Muscle layer of duodenum (tissue), 2 donors: ENCODE measurements around the gene ADM2.

Experiments used
- H3K27ac ChIP-seq: one replicate; pipeline ENCODE4 v1.7.0; 2013; ENCODE audit warnings: mild to moderate bottlenecking, low read length
- H3K27me3 ChIP-seq: one replicate; pipeline ENCODE4 v1.7.0; 2013; ENCODE audit warnings: low read depth, mild to moderate bottlenecking, control low read depth, low read length
- H3K36me3 ChIP-seq, 2 donors: one replicate each; pipeline ENCODE4 v1.7.0; 2013; ENCODE audit warnings: low read length in 2 of 2, control low read depth in 1 of 2, mild to moderate bottlenecking in 1 of 2; ENCODE audit not compliant: insufficient read depth in 2 of 2, control insufficient read depth in 1 of 2
- H3K4me1 ChIP-seq, 2 donors: one replicate each; pipeline ENCODE4 v1.7.0; 2013; ENCODE audit warnings: low read length in 2 of 2, mild to moderate bottlenecking in 2 of 2, control low read depth in 1 of 2, moderate library complexity in 1 of 2; ENCODE audit not compliant: insufficient read depth in 2 of 2, control insufficient read depth in 1 of 2
- H3K4me3 ChIP-seq, 2 donors: one replicate each; pipeline ENCODE4 v1.7.0; 2013; ENCODE audit warnings: low read length in 2 of 2, low read depth in 1 of 2, mild to moderate bottlenecking in 1 of 2
- H3K9me3 ChIP-seq, 2 donors: one replicate each; pipeline ENCODE4 v1.7.0; 2013; ENCODE audit warnings: low read length in 2 of 2, control low read depth in 1 of 2, mild to moderate bottlenecking in 1 of 2; ENCODE audit not compliant: control insufficient read depth in 1 of 2
- donor health status: healthy.

Gene ADM2

GRCh38 chr22:50505276-50505775 lies 24.0 kb downstream of the ADM2 start:
- Histone ChIP-seq H3K36me3 (peaks cover 0 to 23% of the 10 kb centered on the region in 2 donors), H3K27ac (no peak overlapping the region), H3K27me3 (no peaks in the 10 kb centered on the region), H3K9me3 (no peaks in the 10 kb centered on the region), H3K4me3 (no peak overlapping the region), H3K4me1 (peaks cover 0 to 26% of the 10 kb centered on the region in 2 donors)

- Histone ChIP-seq H3K27ac (no peak overlapping the region), H3K4me1 (peaks cover 0 to 26% of the 10 kb centered on the region in 2 donors), H3K4me3 (peak overlapping the region; percentile 90 to 99), H3K27me3 (no peaks in the 10 kb centered on the region), H3K36me3 (peaks cover 0 to 23% of the 10 kb centered on the region in 2 donors), H3K9me3 (no peaks in the 10 kb centered on the region)
Measured at GRCh38 chr22:50505776-50506610, 24.6 kb downstream of the ADM2 start.

GRCh38 chr22:50506611-50507420 lies 25.5 kb downstream of the ADM2 start:
- H3K4me1 ChIP-seq = peaks cover 0 to 26% of the 10 kb centered on the region in 2 donors
- peak overlapping the region; percentile 63 for H3K27ac ChIP-seq
- H3K36me3 ChIP-seq = peaks cover 0 to 23% of the 10 kb centered on the region in 2 donors
- H3K9me3 ChIP-seq = no peaks in the 10 kb centered on the region
- no peaks in the 10 kb centered on the region for H3K27me3 ChIP-seq
- peak overlapping the region; percentile 90 to 99 for H3K4me3 ChIP-seq

DNA sequence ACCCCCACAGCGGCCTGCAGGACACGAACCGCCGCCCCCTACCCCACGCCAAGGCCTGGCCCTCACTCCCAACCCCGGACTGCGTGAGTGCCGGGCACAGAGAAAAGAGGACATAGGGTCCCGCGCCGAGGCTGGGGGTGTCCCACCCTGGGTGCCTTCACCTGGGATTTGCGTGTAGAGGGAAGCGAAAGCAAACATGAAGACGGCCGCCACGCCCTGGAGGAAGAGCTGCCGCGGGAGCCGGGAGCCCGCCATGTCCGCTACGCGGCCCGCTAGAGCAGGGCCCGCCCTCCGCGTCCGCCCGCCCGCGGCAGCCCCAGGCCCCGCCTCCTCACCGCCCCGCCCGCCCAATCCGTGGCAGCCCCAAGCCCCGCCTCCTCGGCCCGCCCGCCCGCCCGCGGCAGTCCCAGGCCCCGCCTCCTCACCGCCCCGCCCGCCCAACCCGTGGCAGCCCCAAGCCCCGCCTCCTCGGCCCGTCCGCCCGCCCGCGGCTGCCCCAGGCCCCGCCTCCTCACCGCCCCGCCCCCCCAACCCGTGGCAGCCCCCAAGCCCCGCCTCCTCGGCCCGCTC lies 26.2 kb downstream of the ADM2 start, which contains the start of gene LMF2:
Gene LMF2, minus strand, starts transcription at position 282 of the 570 bp plus-strand sequence. Its CDS starts 27 bp downstream, at position 255.
- peaks cover 0 to 23% of the 10 kb centered on the region in 2 donors for H3K36me3 ChIP-seq
- H3K4me1 ChIP-seq = peaks cover 0 to 26% of the 10 kb centered on the region in 2 donors
- no peaks in the 10 kb centered on the region for H3K9me3 ChIP-seq
- peak within 1 kb of the TSS; percentile 90 to 99 for H3K4me3 ChIP-seq
- no peaks in the 10 kb centered on the region for H3K27me3 ChIP-seq
- H3K27ac ChIP-seq = peak within 1 kb of the TSS; percentile 63

DNA sequence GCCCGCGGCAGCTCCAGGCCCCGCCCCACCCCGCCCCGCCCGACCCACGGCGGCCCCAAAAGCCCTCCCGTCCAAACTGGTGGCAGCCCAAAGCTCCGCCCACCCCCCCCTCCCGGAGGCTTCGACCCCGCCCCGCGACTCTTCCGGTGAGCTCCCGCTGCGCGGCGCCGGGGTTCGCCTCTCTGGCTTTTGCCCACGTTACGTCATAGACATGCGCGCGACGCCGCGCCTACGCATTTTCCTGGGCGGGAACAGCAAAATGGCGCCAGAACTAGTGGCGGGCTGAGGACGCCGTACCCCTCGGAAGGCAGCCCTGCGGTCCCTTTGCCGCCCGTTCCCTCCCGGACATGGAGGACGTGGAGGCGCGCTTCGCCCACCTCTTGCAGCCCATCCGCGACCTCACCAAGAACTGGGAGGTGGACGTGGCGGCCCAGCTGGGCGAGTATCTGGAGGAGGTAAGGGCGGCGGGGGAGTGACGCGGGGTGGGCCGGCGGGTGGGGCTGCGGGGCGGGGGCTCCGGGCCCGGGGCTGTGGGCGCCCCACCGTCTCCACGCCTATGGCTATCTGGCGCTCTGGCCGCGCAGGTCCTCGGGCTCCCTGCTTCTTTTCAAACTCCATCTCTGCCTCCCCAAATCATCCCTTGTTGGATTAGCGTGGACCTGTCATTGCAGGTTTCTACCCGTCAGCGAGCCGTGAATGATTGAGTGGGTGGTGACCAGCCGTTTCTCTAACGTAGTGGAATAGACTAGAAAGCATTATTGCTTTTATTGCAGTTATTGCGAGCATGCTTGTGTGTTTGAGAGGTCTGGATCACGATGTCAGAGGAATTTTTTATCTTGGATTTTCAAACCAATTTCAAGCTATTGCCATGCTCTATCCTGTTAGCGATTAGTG lies 26.9 kb downstream of the ADM2 start, which contains the start of gene NCAPH2:
Gene NCAPH2, plus strand, starts transcription at position 234 of the 894 bp plus-strand sequence. Its CDS starts 114 bp downstream, at position 348.
- Histone ChIP-seq H3K27me3 (no peaks in the 10 kb centered on the region), H3K4me3 (peak within 1 kb of the TSS; percentile 90 to 99), H3K27ac (peak within 1 kb of the TSS; percentile 63), H3K9me3 (no peaks in the 10 kb centered on the region), H3K4me1 (peaks cover 0 to 26% of the 10 kb centered on the region in 2 donors), H3K36me3 (peaks cover 0 to 16% of the 10 kb centered on the region in 2 donors)

DNA sequence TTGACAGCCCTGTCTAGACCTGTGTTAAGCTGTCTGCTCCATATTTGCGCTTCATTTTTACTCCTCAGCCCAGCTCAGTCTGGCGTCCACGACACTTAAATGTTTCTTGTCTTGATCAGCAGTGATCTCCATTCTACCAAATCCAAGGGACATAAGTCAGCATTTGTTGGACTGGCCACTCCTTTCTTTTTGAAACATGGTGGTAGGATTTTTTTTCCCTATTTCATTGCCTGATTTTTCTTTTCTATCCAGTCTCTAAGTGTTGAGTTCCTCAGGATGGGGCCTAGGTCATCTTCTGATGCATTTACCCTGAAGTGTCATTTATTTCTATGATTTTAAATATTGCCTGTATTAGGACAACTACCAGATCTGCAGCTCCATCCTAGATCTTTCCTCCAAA lies 27.6 kb downstream of the ADM2 start:
- Histone ChIP-seq H3K4me1 (peaks cover 0 to 26% of the 10 kb centered on the region in 2 donors), H3K4me3 (peak overlapping the region; percentile 76 to 79), H3K27ac (peak overlapping the region; percentile 47)

DNA sequence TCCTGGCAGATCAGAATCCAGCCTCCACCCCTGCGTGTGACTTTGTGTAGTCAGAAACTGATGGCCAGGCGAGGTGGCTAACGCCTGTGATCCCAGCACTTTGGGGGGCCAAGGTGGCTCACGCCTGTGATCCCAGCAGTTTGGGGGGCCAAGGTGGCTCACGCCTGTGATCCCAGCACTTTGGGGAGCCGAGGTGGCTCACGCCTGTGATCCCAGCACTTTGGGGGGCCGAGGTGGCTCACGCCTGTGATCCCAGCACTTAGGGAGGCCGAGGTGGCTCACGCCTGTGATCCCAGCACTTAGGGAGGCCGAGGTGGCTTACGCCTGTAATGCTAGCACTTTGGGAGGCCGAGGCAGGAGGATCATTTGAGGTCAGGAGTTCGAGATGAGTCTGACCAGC lies 31.8 kb downstream of the ADM2 start:
- Histone ChIP-seq H3K4me3 (no peak overlapping the region), H3K27ac (no peak overlapping the region), H3K4me1 (peaks cover 0 to 13% of the 10 kb centered on the region in 2 donors), H3K9me3 (no peaks in the 10 kb centered on the region), H3K27me3 (no peaks in the 10 kb centered on the region), H3K36me3 (peaks cover 14 to 18% of the 10 kb centered on the region in 2 donors)

More for the DNA sequence above, 27.6 kb downstream of the ADM2 start:
- H3K36me3 ChIP-seq = peaks cover 0 to 13% of the 10 kb centered on the region in 2 donors
- no peaks in the 10 kb centered on the region for H3K27me3 ChIP-seq
- H3K9me3 ChIP-seq = no peaks in the 10 kb centered on the region

GRCh38 chr22:50516068-50516467 lies 34.7 kb downstream of the ADM2 start:
- Histone ChIP-seq H3K4me1 (no peaks in the 10 kb centered on the region), H3K4me3 (no peak overlapping the region), H3K27ac (no peak overlapping the region), H3K27me3 (no peaks in the 10 kb centered on the region), H3K9me3 (no peaks in the 10 kb centered on the region), H3K36me3 (peaks cover 19 to 35% of the 10 kb centered on the region in 2 donors)

DNA sequence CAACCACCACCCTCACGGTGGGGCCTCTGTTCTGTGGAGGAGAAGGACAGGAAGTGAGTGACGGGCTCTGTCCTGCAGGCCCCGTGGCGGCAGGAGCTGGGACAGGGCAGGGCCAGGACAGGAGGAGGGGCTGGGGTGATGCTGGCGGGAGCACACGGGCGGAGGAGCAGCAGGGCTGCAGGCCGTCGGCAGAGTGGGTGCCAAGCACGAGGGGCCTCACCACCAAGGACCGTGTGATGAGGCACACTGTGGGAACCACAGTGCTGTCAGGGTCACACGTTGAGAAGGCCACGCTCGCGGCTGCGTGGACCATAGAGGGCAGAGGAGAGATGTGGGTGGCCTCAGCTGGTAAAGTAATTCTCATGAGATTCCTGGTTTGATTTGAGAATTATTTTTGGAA lies 35.5 kb downstream of the ADM2 start:
- Histone ChIP-seq H3K4me3 (no peak overlapping the region), H3K27ac (no peak overlapping the region), H3K27me3 (no peaks in the 10 kb centered on the region), H3K36me3 (peaks cover 21 to 43% of the 10 kb centered on the region in 2 donors), H3K9me3 (no peaks in the 10 kb centered on the region), H3K4me1 (no peaks in the 10 kb centered on the region)
